A673 (cell line): ENCODE data around the gene SLC25A34.

ENCODE experiments used
- CTCF ChIP-seq: fragments of 300-800, 200-600 bp; sonication (generic); conservative IDR thresholded peaks from 2 replicates; pipeline ENCODE4 v1.5.1; 2017; ENCODE audit warnings: low read depth, mild to moderate bottlenecking, antibody characterized with exemption, low read length, moderate library complexity, mixed read lengths
- EZH2 ChIP-seq: fragments of 200-600 bp; sonication (generic); IDR thresholded peaks from 2 replicates; pipeline ENCODE4 v1.6.1; 2017; ENCODE audit warnings: borderline replicate concordance, low read depth, mild to moderate bottlenecking, mixed read lengths, antibody characterized with exemption, low read length; ENCODE audit not compliant: poor library complexity, severe bottlenecking

GRCh38 chr1:15700508-15700907 is 35.5 kb upstream of the SLC25A34 start:
- TF ChIP-seq CTCF (no peak), EZH2 (no peak)
